Measurements from ENCODE around the gene CBARP. TPM values are rescaled to one million over a fixed set of nuclear protein-coding genes. Genes with fewer than 3 reads are reported as not detected.

The CBARP gene
- total RNA-seq, 1 experiment from 2014 or later, result 23.8 TPM

GRCh38 chr19:1223018-1223855, 14.6 kb downstream of the CBARP start:
- TF ChIP-seq TCF7L2 (IDR thresholded peaks at IDR 0.05; ENCODE audit: borderline replicate concordance, extremely low read depth, insufficient read depth, insufficient read length) (no peak), SP1 (IDR thresholded peaks at IDR 0.05; ENCODE audit: low read depth) (no peak), RAD21 (IDR thresholded peaks at IDR 0.05; ENCODE audit: low read depth) (peak; percentile 62), ATF3 (IDR thresholded peaks at IDR 0.05) (no peak), EZH2 (IDR thresholded peaks at IDR 0.05) (no peak), ZNF274 (IDR thresholded peaks at IDR 0.05; ENCODE audit: low read depth, low read length) (no peak), ZFX (IDR thresholded peaks at IDR 0.05) (no peak), CBX3 (IDR thresholded peaks at IDR 0.05; ENCODE audit: low read depth) (no peak)
- TF ChIP-seq, protein P1, sequence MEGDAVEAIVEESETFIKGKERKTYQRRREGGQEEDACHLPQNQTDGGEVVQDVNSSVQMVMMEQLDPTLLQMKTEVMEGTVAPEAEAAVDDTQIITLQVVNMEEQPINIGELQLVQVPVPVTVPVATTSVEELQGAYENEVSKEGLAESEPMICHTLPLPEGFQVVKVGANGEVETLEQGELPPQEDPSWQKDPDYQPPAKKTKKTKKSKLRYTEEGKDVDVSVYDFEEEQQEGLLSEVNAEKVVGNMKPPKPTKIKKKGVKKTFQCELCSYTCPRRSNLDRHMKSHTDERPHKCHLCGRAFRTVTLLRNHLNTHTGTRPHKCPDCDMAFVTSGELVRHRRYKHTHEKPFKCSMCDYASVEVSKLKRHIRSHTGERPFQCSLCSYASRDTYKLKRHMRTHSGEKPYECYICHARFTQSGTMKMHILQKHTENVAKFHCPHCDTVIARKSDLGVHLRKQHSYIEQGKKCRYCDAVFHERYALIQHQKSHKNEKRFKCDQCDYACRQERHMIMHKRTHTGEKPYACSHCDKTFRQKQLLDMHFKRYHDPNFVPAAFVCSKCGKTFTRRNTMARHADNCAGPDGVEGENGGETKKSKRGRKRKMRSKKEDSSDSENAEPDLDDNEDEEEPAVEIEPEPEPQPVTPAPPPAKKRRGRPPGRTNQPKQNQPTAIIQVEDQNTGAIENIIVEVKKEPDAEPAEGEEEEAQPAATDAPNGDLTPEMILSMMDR (IDR thresholded peaks at IDR 0.05 in 2 of 3, conservative IDR thresholded peaks at IDR 0.05 in 1 of 3; ENCODE audit: borderline replicate concordance in 1 of 3, insufficient read depth in 1 of 3, low read depth in 2 of 3, low read length in 2 of 3), result peak; percentile 36 to 72 (median 68); a peak in 5 of 6 replicates
- TF ChIP-seq, protein P2, sequence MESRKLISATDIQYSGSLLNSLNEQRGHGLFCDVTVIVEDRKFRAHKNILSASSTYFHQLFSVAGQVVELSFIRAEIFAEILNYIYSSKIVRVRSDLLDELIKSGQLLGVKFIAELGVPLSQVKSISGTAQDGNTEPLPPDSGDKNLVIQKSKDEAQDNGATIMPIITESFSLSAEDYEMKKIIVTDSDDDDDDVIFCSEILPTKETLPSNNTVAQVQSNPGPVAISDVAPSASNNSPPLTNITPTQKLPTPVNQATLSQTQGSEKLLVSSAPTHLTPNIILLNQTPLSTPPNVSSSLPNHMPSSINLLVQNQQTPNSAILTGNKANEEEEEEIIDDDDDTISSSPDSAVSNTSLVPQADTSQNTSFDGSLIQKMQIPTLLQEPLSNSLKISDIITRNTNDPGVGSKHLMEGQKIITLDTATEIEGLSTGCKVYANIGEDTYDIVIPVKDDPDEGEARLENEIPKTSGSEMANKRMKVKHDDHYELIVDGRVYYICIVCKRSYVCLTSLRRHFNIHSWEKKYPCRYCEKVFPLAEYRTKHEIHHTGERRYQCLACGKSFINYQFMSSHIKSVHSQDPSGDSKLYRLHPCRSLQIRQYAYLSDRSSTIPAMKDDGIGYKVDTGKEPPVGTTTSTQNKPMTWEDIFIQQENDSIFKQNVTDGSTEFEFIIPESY (IDR thresholded peaks at IDR 0.05; ENCODE audit: extremely low read depth, insufficient replicate concordance, low read length), result no peak
- CTCF ChIA-PET, result interaction anchor here (0.6 to 2.4 kb wide), 2 partner anchors 38 to 110 kb away, joined by 3 to 8 read pairs; no protein-coding TSS in a partner anchor
- Histone ChIP-seq H3K79me2 (ENCODE audit: insufficient read depth, low read length) (peaks cover 20% of the 10 kb centered on the region), H3K27ac (ENCODE audit: low read depth, low read length) (peak overlapping the region; percentile 30; the same call in 1 of the 2 replicates), H3K9me3 (ENCODE audit: control insufficient read depth in 1 of 2, insufficient read depth in 1 of 2, low read depth in 1 of 2, low read length in 2 of 2) (no peaks in the 10 kb centered on the region), H2AFZ (ENCODE audit: low read depth, low read length, poor library complexity, severe bottlenecking) (no peak overlapping the region), H3K36me3 (ENCODE audit: control insufficient read depth in 1 of 2, insufficient read depth in 2 of 2, low read length in 2 of 2) (peaks cover 2 to 6% of the 10 kb centered on the region in 2 experiments; a peak in 2 of 4 replicates), H3K4me1 (ENCODE audit: control insufficient read depth in 1 of 2, insufficient read depth in 2 of 2, low read length in 2 of 2) (peaks cover 14 to 24% of the 10 kb centered on the region in 2 experiments), H3K9ac (ENCODE audit: low read length) (no peak overlapping the region), H3K4me2 (ENCODE audit: low read length) (no peak overlapping the region), H4K20me1 (ENCODE audit: insufficient read depth) (no peaks in the 10 kb centered on the region), H3K4me3 (replicated peaks in 1 of 2; ENCODE audit: low read depth in 1 of 2, low read length in 2 of 2) (no peak overlapping the region), H3K9me2 (ENCODE audit: insufficient read depth) (no peaks in the 10 kb centered on the region), H3K27me3 (ENCODE audit: insufficient read depth, low read length) (no peaks in the 10 kb centered on the region)
- BruUV-seq (replicated peaks), result no TSS peak
- intact Hi-C loops (cut with micrococcal nuclease), result no loop called here
- ATAC-seq (peak; percentile 51), DNase-seq (ENCODE audit: low read depth, low spot score) (no peak)
- RAD21 ChIA-PET (ENCODE audit: low non-redundant PET in 1 of 2, low total read pairs in 2 of 2, uncharacterized antibody in 2 of 2, unreplicated experiment in 2 of 2), result no interaction called here
- POLR2A ChIA-PET, result no interaction called here
